Esophagus muscularis mucosa (tissue), 3 donors: ENCODE results near the gene UVRAG.

Experiments used
- POLR2A ChIP-seq: fragments of 450-650 bp; IDR thresholded peaks from one replicate; pipeline ENCODE4 v1.6.1; 2017; ENCODE audit warnings: antibody characterized with exemption, moderate library complexity, mild to moderate bottlenecking, low read depth
- POLR2AphosphoS5 ChIP-seq, 2 donors: sonication (generic); formaldehyde crosslinking; IDR thresholded peaks; one replicate each; pipeline ENCODE4 v1.6.1; 2017; ENCODE audit warnings: antibody characterized with exemption in 2 of 2
- TF ChIP-seq, protein P1 (sequence below), 3 experiments: fragments of 200-600 bp in 2 of 3; fragments of 450-650 bp in 1 of 3; sonication (generic) in 2 of 3; IDR thresholded peaks; one replicate each; pipeline ENCODE4 v1.5.1; 2017 to 2019; ENCODE audit warnings: antibody characterized with exemption in 3 of 3, mild to moderate bottlenecking in 2 of 3, moderate library complexity in 1 of 3

DNA sequence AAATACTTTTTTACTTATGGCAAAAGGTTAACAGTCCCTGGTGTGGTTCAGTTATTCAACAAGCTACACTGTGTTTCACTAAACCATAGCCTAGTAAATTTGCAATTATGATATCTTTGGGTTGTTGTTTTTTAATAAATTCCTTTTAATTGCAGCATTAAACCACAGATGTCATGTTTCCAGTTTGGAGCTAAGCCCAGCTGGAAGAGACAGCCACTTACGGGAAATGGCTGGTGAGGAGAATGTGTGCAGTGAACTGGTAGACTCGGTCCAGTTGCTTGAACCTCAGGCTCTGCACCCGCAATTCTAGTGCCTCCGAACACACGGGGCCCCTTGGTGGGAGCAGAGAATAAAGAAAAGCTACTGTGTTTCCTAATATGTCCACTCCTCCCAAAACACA is 320.5 kb downstream of the UVRAG start:
- TF ChIP-seq, protein P1, sequence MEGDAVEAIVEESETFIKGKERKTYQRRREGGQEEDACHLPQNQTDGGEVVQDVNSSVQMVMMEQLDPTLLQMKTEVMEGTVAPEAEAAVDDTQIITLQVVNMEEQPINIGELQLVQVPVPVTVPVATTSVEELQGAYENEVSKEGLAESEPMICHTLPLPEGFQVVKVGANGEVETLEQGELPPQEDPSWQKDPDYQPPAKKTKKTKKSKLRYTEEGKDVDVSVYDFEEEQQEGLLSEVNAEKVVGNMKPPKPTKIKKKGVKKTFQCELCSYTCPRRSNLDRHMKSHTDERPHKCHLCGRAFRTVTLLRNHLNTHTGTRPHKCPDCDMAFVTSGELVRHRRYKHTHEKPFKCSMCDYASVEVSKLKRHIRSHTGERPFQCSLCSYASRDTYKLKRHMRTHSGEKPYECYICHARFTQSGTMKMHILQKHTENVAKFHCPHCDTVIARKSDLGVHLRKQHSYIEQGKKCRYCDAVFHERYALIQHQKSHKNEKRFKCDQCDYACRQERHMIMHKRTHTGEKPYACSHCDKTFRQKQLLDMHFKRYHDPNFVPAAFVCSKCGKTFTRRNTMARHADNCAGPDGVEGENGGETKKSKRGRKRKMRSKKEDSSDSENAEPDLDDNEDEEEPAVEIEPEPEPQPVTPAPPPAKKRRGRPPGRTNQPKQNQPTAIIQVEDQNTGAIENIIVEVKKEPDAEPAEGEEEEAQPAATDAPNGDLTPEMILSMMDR (IDR thresholded peaks at IDR 0.05) = no peak
- TF ChIP-seq POLR2A = no peak
- no peak for TF ChIP-seq POLR2AphosphoS5 (IDR thresholded peaks at IDR 0.05)
